Right renal pelvis (tissue), 4 donors: ENCODE results near the gene TMEM37. TPM values are rescaled to one million over a fixed set of nuclear protein-coding genes. Genes with fewer than 3 reads are reported as not detected.

Source experiments
- DNase-seq, 4 donors: peaks; one replicate each; pipeline ENCODE4 v3.0.0-alpha.2; 2013; ENCODE audit warnings: low read depth in 4 of 4, low spot score in 3 of 4, missing footprints in 1 of 4
- polyA plus RNA-seq, 4 donors: library from polyadenylated mRNA; unstranded; fragments of 120-200 nt; gene quantifications; one replicate each; pipeline ENCODE4 v1.2.1, GENCODE V29; 2013; ENCODE audit not compliant: insufficient read length in 4 of 4

The TMEM37 gene
- polyA plus RNA-seq, 4 donors: 46.3 to 73.2 (median 59.9) TPM

- DNase-seq: no peak
Observed at GRCh38 chr2:119475857-119476244, 44.2 kb downstream of the TMEM37 start.

GRCh38 chr2:119476301-119477112, 44.9 kb downstream of the TMEM37 start:
- peak; percentile 36 to 67 (median 42) for DNase-seq

GRCh38 chr2:119477113-119477505, 45.5 kb downstream of the TMEM37 start:
- no peak for DNase-seq

GRCh38 chr2:119478188-119478977, 46.7 kb downstream of the TMEM37 start:
- DNase-seq: no peak

- no peak for DNase-seq
Observed at GRCh38 chr2:119478978-119479295, 47.3 kb downstream of the TMEM37 start.

GRCh38 chr2:119480184-119480583, 48.5 kb downstream of the TMEM37 start:
- no peak for DNase-seq

- no peak for DNase-seq
Observed at GRCh38 chr2:119480718-119481142, 49.1 kb downstream of the TMEM37 start.

- no peak for DNase-seq
Observed at GRCh38 chr2:119481501-119482455, 50.1 kb downstream of the TMEM37 start.

- no peak for DNase-seq
Observed at GRCh38 chr2:119482481-119483394, 51.1 kb downstream of the TMEM37 start.

- DNase-seq: no peak
Observed at GRCh38 chr2:119483395-119483753, 51.7 kb downstream of the TMEM37 start.

GRCh38 chr2:119483896-119484718, 52.5 kb downstream of the TMEM37 start:
- no peak for DNase-seq

- no peak for DNase-seq
Observed at GRCh38 chr2:119484834-119485233, 53.2 kb downstream of the TMEM37 start.

- no peak for DNase-seq
Observed at GRCh38 chr2:119485336-119486110, 53.9 kb downstream of the TMEM37 start.

GRCh38 chr2:119486196-119486827, 54.7 kb downstream of the TMEM37 start:
- DNase-seq: no peak

GRCh38 chr2:119486886-119487285, 55.2 kb downstream of the TMEM37 start:
- DNase-seq: no peak

GRCh38 chr2:119487434-119488244, 56.0 kb downstream of the TMEM37 start:
- DNase-seq: peak; percentile 32 to 69 (median 54)
